ENCODE measurements around the gene MILR1. TPM values are rescaled to one million over a fixed set of nuclear protein-coding genes. Genes with fewer than 3 reads are reported as not detected.

Gene MILR1
- total and polyA plus RNA-seq, 2 experiments from 2014 or later = 0.39 TPM; not detected in 1

- TF ChIP-seq ZNF462 (CRISPR knock-in tag; IDR thresholded peaks at IDR 0.05) (no peak), STAT1 (IDR thresholded peaks at IDR 0.05; ENCODE audit: unreplicated experiment) (no peak), JUNB (IDR thresholded peaks at IDR 0.05; ENCODE audit: unreplicated experiment) (no peak)
Measured at GRCh38 chr17:64502021-64502420, 53.1 kb downstream of the MILR1 start (continued).

- Histone ChIP-seq H3K27ac (ENCODE audit: low read depth) (no peak overlapping the region; the same call in 1 of the 2 replicates), H3K36me3 (ENCODE audit: insufficient read depth) (peaks cover 64% of the 10 kb centered on the region), H3K9me2 (ENCODE audit: insufficient read depth) (no peaks in the 10 kb centered on the region), H3K27me3 (ENCODE audit: insufficient read depth) (no peaks in the 10 kb centered on the region), H3K79me2 (replicated peaks; ENCODE audit: insufficient read depth) (peaks cover 78% of the 10 kb centered on the region), H3K4me3 (no peak overlapping the region), H3K4me1 (ENCODE audit: insufficient read depth) (peaks cover 4% of the 10 kb centered on the region; the same call in 1 of the 2 replicates), H4K20me1 (replicated peaks; ENCODE audit: insufficient read depth) (peaks cover 59% of the 10 kb centered on the region), H2AFZ (no peak overlapping the region), H3F3A (replicated peaks; ENCODE audit: low read depth) (peaks cover 64% of the 10 kb centered on the region), H3K4me2 (no peak overlapping the region)
- peak overlapping the region; percentile 36 for H3K4me3 Mint-ChIP-seq
- DNase-seq (ENCODE audit: low spot score) (no peak), ATAC-seq (no peak)
- peaks cover 4% of the 10 kb centered on the region; the same call in 1 of the 3 replicates for H3K9me3 Mint-ChIP-seq
- H3K27ac Mint-ChIP-seq = peak overlapping the region; percentile 44; the same call in 1 of the 2 replicates
- peaks cover 28% of the 10 kb centered on the region for H3K27me3 Mint-ChIP-seq (ENCODE audit: insufficient read depth, low read depth, poor library complexity)
- TF ChIP-seq JUNB (IDR thresholded peaks at IDR 0.05; ENCODE audit: unreplicated experiment) (no peak), ETS1 (IDR thresholded peaks at IDR 0.05) (no peak), ZNF462 (CRISPR knock-in tag; IDR thresholded peaks at IDR 0.05) (no peak), POLR2AphosphoS5 (IDR thresholded peaks at IDR 0.05; ENCODE audit: low read depth) (no peak), CREB1 (CRISPR knock-in tag; IDR thresholded peaks at IDR 0.05; ENCODE audit: low read depth) (no peak), STAT1 (IDR thresholded peaks at IDR 0.05; ENCODE audit: unreplicated experiment) (no peak), ZNF331 (CRISPR knock-in tag; IDR thresholded peaks at IDR 0.05; ENCODE audit: low read depth) (no peak), EZH2phosphoT487 (IDR thresholded peaks at IDR 0.05; ENCODE audit: unreplicated experiment) (no peak)
- H3K36me3 Mint-ChIP-seq (ENCODE audit: low read depth) = peaks cover 90% of the 10 kb centered on the region
- peaks cover 65% of the 10 kb centered on the region for H3K4me1 Mint-ChIP-seq
Measured at GRCh38 chr17:64502809-64503208, 53.9 kb downstream of the MILR1 start.
